ENCODE measurements around the gene ATP8A2.

- no peak for TF ChIP-seq POLR2A (IDR thresholded peaks at IDR 0.05; ENCODE audit: low read length)
- TF ChIP-seq GATA1 (IDR thresholded peaks at IDR 0.05; ENCODE audit: low read depth, low read length), result no peak
Measured at GRCh38 chr13:25762281-25762680, 390.5 kb downstream of the ATP8A2 start.
